ENCODE measurements around the gene RAB40C.

The RAB40C gene

DNA sequence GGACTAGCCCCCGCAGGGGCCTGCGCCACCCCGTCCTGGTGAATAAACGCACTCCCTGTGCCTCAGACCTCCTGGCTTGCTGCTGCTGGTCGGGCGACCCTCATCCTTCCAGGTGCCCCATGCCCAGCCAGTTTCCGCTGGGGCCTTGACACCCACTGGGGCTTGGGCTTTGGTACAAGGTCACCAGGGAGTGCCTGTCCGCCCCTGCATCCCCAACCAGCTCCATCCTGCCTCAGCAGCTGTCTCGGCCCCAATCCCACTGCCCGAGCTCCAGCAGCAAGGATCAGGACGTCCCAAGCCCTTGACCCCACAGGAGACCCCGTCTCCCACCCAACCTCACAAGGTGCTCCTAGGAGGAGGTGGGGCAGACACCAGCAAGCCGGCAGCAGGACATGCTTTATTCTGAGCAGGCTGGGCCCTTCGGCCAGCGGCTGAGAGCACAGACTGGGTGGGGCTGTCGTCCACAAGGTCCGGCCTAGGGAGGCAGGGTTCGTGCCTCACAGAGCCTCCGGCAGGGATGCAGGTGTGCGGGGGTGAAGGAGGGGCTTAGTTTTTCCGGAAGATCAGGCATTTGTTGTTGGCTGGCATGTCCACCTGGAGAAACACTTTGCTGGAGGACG lies 44.3 kb downstream of the RAB40C start:
- no peak for DNase-seq

DNA sequence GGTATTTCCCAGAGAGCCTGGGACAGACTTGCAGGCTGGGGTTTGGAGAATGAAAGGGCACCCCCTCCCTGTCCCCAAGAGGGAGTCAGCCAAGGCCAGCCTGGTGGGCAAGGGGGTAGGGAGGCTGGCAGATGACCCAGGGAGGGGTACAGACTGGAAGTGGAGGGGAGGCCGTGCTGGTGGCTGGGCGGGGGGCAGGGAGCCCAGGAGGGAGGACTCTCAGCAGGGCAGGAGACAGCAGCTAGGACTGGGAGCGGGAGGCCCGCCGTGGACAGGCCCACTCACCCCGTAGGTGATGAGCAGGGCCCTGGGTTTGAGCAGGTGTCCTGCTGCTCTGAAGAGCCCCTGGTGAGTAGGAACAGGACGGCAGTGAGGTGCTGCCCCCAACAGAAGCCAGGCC lies 45.1 kb downstream of the RAB40C start:
- no peak for DNase-seq

DNA sequence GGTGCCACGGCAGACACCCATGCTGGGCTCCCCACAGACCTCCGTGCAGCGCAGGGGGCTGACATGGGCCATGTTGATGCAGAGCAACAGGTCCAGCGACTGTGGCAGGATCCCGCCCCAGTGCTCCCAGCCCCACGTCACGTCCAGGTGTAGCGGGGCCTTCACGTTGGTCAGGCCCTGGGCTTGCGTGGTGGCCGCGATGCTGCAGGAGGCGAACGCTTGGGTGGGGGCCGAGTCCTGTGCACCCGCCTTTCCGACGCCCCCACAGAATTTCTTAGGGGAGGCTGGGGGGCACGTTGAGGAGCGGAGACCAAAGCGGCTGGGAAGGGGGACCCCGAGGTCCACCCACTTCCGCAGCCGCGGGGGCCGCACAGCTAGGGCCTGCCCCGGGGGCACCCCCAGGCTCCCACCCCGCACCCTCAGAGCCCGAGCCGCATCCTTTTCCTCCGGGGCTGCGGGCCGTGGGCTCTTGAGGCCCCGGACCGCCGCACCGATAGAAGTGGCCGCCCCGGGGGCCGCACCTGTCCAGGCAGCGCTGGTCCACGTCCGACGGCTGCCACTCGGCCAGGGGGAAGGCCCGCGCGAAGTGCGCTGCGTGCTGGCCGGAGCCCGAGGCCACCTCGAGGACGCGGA lies 45.8 kb downstream of the RAB40C start:
- no peak for DNase-seq

DNA sequence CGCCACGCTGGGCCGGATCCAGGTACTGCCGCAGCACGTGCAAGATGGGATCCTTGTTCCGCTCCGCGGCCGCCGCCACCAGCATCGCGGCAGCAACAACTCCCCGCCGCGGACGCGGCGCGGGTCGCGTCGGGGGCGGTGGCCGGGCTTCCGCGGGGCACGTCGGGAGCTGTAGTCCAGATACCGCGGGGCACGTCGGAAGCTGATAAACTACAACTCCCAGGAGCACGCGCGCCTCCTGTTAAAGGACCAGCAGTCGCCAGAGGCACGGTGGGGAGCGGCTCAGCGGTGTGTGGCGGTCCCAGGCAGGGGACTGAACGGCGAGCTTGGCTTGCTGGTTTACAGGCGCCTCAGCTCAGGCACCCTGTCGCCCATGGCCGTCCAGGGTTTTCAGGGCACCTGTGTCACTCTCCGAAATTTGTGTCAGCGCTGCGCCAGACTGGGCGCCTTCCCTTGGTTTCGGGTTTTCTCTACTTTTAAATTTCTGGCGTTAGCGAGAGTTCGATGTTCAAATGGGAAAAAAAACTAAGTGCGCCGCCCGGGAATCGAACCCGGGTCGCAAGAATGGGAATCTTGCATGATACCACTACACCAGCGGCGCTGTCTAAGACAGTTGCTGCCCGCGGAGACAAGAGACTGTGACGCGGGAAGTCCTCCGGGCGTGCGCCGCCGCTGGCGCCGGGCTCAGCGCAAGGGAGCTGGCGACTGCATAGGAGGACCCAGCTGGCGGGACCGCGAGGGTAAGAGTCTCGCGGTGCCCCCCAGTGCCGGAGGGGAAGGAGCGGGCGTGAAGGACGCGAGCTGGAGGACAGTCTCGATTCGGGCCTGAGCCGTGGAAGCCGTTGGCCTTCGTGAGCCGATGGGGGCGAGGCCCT lies 46.6 kb downstream of the RAB40C start, which contains the start of gene METTL26:
TSS of gene METTL26 (minus strand) at position 100 of the 875 bp plus-strand sequence. CDS start at position 85, 15 bp downstream.
- DNase-seq = peak; percentile 91

DNA sequence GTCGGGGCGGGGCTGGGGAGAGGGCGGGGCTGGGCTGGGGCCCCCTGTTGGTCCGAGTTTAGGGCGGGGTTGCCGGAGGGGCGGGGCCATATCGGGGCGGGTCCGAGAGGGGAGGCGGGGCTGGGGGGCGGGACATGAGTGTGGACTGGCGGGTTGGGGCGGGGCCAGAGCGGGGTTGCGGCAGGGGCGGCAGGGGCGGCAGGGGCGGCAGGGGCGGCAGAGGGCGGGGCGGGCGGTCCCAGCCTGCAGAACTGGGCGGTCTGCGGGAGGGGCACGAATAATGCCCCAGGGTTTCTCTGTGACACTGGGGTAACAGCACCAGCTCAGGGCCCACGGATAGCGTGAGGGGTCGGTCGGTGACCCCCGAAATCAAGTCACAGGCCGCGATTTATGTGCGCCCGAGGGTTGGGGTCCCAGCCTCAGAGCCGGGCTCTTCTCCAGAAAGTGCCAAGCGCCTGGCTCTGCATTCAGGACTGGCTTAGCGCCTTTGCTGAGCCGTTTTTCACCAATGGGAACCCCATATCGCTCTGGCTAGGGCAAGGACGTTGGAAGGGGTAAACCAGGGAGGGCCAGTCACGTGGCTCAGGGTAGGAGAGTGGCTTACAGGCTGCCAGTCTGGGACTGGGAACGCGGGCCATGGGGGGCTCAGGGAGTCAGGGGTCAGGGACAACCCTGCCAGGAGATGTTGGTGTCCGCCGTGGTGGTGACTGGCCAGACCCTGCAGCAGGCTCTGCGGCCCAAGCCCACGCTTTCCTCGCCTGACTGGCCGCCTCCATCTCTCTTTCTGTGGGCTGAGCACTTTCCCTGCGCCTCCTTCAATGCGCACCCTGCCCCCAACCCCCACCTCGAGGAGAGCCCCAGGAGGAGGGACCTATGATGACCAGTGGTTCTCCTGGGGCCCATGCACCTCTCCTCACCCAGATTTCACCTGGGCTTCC lies 47.5 kb downstream of the RAB40C start:
- DNase-seq = peak; percentile 88

DNA sequence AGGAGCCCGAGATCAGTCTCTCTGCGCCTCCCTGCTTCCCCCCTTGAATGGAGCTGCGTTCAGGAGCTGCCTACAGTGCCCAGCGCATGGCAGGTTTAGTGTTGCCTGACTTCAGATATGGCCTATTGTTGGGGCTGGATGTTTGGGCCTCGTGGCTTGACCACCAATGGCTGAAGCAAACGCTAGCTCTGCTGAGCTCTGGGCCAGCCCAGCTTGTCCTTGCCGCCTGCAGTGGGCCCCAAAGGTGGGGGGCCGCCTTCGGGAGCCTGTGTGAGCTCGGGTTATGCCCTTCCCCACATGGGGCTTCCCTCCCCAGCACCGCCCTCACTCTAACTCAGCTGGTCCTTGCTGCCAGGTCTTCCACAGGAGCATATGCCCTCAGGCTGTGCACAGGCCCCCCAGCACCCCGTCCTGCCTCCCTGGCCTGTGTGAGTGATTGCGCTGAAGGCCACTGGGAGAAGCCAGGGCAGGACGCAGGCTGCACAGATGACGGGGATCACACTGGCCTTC lies 48.2 kb downstream of the RAB40C start:
- DNase-seq = no peak

DNA sequence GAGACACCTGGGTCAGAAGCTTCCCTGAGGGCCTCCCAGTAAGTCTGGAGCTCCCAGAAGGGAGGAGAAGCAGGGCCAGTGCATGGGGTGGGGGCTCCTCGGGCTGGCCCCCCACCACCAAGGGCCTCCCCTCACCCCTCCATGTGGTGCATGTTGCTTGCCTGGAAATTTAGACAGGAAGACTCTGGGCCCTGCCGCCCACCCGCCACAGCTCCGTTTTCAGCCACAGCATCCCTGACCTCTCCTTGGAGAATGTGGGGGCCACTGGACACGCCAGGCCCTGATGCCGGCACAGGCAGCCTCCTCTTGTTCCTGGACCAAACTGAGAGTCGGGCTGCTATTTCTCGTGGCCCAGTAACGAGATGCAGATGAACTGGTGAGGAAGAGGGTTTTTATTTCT lies 49.0 kb downstream of the RAB40C start:
- no peak for DNase-seq

DNA sequence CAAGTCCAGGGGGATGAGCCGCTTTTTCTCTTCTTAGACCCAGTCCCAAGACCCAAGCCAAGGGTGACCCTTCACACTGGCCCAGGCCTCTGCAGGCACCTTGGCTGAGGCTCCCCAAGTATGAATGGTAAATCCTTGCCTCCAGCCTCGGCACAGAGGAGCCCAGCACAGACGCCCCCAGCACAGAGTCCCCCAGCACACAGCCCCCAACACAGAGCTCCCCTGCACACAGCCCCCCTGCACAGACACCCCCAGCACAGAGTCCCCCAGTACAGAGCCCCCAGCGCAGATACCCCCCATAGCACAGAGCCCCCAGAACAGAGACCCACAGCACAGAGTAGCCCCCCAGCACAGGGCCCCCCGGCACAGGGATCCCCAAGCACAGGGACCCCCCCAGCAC lies 50.7 kb downstream of the RAB40C start:
- DNase-seq = no peak

DNA sequence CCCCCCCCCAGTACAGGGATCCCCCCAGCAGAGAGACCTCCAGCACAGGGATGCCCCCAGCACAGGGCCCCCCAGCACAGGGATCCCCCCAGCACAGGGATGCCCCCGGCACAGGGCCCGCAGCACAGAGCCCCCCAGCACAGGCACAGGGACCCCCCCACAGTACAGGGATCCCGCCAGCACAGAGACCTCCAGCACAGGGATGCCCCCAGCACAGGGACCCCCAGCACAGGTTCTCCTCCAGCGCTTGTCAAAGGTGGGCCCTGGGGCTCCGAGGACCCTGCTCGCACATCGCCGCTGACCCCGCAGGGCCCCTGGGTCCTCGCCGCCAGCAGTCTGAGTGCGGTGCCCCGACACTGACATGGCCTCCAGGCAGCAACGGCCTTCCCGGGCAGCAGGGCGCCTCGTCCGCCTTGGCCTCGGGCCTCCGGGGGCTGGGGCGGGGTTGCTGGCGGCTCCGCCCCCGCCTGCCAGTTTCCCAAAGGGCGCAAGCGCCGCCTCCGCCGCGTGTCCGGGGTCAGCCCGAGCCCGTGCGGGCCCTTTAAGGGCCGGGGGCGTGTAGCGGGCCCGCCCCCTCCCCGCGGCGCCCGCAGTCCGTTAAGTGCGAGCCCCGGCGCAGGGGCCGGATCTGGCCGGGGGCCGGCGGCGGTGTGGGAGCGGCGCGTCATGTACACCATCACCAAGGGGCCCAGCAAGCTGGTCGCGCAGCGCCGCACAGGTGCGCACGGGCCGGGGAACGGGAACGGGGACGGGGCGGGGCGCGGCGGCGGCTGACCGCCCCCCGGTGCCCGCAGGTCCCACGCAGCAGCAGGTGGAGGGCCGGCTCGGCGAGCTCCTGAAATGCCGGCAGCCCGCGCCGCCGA lies 51.7 kb downstream of the RAB40C start, which contains the start of gene MCRIP2:
TSS of gene MCRIP2 (plus strand) at position 503 of the 863 bp plus-strand sequence. CDS start at position 667, 164 bp downstream.
- peak; percentile 55 for DNase-seq

DNA sequence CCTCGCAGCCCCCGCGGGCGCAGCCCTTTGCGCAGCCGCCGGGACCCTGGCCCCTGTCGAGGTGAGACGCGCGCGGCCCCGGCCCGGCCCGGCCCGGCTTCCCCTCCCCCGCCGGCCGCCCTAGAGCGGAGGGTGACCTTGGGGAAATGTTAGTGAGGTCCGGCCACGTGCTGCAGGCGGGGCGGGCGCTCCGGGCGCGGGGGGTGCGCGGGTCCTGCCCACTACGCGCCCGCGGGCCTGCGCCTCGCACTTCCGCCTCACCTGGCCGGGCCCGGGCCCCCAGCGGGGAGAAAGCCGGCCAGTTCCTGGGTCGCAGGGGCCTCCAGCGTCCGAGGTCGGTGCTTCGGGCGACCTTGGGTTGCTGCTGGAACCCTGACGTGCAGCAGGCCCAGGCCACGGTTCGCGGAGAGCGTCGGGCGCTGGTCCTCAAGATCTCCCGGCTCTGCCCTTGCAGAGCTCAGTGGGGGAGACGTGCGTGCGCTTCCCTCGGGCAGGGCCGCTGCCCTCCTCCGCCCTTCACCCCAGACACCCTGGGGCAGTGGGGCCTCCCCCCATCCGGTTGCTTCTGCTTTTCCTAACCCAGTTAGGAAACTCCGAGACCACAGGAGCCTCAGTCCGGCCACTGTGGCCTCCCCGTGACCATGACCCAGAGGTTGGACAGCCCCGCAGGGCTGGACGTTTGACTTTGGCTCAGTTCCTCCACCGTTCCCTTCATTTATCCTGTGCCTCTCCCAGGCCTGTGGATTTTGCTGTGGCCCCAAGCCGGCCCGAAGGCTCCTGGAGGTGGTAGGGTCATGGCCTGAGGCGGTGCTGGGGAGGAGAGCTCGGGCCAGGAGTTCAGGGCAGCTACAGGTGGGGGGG lies 52.6 kb downstream of the RAB40C start:
- no peak for DNase-seq

DNA sequence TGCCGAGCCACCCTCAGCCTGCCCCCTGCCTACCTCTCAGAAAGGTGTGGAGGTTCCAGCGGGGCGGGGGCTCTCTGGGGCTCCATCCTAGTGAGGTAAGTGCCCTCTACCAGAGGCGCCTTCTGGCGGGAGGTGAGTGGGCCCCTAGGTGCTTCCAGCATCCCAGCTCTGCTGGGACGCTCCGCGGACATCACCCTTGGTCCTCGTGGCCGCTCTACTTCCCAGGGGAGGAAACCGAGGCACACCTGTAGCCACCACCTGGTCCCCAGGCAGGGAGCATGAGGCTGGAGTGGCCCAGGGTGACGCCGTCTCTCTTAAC lies 53.1 kb downstream of the RAB40C start:
- no peak for DNase-seq

DNA sequence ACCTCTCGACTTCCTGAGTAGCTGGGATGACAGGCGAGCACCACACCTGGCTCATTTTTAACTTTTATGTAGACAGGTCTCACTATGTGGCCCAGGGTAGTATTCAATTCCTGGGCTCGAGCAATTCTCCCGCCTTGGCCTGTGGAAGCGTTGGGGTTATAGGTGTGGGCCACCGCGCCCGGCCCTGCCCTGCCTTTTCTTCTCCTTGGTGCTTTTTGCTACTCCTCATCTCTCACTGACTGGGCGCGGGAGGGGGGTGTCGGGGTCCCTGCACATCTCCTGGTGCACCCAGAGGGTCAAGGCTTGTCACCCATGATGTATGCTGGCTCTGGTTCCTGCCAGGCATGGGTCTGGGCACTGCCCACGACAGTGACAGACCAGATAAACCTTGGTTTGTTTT lies 54.7 kb downstream of the RAB40C start:
- no peak for DNase-seq

DNA sequence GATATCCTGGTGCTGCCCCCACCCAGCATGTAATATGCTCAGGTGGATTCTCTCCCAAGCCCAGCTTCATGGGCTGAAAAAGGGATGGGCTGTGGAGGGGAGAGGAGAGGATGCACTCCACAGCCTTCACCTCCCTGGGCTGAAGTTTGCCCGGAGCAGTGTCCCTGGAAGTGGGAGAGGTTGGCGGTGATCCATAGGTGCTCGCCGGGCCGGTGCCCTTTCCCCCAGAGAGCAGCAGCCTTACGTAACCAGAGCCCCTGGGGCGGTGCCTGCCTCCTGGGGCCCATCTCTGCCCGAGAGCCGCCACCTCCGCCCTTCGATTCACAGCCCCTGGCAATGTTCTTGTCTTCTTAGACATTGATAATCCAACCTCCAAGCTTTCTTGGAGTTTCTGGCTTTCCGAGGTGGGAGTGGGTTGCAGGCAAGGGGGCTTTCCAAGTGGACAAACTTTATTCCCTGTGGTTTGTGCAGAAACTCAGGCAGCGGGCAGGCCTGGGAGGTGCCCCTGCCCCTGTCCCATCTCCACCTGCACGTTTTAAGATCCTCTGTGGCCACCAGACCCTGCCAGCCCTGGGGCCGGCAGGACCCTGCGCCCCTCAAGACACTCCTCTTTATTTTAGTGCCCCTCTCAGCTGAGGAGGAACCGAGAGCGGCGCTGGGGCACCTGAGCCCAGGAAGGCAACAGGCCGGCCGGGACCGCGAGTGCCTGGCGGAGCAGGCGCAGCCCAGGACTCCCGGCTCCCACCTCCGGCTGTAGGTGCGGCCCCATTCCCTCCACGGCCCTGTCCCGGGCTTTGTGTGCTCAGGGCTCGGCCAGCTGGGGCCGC lies 56.2 kb downstream of the RAB40C start:
- no peak for DNase-seq

DNA sequence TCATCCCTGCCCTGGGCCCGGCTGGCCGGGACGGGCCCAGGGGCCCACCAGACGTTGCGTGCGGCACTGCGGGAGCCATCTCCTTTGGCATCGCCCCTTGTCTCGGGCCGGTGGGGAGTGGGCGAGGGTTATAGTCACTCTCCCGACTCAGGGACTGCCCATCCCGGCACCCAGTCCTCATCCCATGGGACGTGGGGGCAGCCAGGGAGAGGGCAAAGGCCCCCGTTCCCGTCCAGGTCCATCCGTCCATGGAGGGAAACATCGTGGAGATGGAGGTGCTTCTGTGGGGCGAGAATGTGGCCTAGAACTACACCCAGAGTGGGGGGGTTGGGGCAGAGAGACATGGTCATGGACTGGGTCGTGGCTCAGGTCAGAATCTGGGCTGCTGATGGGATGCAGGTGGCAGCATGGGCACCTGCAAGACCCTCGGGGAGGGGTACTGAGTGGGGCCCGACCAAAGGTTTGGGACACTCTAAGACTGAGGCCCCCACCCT lies 56.9 kb downstream of the RAB40C start:
- DNase-seq = no peak

DNA sequence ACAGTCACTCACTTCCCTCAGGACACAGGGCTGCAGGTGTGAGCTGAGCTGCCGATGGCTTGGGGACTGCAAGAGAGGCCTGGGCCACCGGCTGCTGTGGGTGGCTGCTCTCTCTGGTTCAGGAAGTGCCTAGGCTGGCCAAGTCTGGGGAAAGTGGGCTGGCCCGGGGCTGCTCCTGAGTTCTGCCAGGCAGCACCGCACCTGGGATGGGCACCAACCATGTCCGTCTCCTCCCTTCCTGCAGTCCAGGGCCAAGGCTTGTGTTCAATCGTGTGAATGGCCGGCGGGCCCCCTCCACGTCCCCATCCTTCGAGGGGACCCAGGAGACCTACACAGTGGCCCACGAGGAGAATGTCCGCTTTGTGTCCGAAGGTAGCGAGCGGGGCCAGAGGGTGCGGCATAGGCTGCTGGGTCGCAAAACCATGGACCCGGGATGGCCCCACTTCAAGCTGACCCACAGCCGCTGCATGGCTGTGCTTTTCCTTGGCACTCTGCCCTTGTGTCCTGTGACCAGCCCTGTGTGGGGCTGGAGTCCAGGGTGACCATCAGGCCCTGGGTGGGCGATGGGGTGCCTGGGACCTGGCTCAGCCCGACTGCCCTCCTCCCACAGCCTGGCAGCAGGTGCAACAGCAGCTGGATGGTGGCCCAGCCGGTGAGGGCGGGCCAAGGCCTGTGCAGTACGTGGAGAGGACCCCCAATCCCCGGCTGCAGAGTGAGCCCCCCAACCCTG lies 57.5 kb downstream of the RAB40C start:
- DNase-seq = no peak

DNA sequence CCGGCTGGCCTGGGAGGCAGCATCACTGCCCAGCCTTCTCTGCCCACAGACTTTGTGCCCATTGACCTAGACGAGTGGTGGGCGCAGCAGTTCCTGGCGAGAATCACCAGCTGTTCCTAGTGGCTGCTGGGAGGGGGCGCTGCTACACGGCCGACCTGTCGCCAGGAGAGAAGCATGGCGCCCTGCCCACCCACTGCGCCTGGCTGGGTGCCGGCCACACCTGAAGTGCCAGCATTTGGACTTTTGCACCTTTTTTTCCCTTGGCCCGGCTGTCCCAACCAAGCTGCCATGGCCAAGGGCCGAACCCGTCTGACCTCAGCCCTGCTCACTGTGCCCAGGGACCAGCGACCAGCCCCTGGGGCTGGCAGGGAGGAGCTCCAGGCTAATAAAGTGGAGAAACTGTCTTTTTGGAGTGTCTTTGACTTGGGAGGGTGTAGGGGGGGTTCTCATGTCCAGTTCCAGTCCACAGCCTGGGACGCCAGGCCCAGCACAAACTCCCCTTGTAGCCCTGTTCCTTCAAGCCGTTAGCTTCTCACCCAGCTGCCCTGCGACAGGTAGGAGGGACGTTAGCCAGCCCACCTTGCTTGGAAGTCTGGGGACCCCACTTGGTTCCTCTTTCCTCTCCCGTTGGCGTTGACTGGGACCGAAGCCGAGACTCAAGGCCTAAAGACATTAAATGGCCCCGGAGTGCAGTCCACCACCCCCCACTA lies 58.4 kb downstream of the RAB40C start:
- peak; percentile 7 for DNase-seq

DNA sequence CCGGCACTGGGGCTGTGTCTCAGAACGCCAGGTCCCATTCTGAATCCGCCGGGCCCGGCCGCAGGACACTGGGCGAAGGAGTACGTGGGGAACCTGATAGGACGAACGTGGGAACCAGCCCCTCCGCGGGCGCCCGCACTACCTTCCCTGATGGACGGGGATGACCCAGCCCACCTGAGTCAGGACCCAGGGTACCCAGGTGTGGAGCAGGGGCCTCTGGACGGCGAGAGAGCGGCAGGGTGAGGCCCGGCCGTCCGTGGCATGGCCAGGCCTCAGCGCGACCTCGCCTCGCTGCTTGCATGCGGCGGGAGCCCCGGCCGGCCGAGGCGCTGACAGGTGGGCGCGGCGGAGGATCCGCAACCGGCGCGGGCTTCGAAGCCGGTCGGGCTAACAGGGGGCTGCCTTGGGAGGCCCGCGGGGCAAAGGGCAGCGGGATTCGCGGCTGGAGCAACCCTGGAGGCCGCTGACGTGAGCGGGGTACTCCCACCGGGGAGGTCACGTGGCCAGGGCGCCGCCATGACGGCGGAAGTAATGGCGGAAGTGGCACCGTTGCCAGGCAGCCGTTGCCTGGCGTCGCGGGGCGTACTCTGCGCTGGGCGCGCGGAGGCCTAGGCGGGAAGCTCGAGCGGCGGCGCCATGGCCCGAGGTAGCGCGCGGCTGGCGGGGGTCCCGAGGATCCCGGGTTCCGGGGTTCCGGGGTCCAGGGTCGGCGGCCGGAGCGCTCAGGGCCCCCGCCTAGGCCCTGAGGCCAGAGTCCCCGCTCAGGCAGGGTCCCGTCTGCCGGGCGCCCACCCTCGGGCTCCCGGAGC lies 59.1 kb downstream of the RAB40C start, which contains the start of gene WDR90:
TSS of gene WDR90 (plus strand) at position 585 of the 809 bp plus-strand sequence. CDS start at position 637, 52 bp downstream.
- peak; percentile 89 for DNase-seq
